ENCODE data around the gene EFCAB11.

DNA sequence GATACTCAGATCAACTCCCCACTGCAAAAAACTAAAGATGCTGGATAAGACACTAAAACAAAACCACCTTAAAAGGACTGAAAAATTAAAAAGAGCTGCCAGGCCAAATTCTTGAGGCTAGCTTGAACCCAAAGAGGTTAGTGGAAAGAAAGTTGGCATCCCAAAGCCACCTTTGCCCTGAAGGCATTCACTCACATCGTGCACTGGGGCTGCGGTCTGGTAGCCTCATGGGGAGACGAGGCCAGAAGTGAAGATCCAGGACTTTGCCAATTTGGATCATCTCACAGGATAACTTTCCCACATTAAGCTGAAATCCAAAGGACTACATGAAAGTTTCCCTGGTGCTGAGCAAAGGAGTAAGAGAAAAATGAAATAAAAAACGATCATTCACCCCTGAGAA, 63.9 kb downstream of the EFCAB11 start:
- TF ChIP-seq, protein P1, sequence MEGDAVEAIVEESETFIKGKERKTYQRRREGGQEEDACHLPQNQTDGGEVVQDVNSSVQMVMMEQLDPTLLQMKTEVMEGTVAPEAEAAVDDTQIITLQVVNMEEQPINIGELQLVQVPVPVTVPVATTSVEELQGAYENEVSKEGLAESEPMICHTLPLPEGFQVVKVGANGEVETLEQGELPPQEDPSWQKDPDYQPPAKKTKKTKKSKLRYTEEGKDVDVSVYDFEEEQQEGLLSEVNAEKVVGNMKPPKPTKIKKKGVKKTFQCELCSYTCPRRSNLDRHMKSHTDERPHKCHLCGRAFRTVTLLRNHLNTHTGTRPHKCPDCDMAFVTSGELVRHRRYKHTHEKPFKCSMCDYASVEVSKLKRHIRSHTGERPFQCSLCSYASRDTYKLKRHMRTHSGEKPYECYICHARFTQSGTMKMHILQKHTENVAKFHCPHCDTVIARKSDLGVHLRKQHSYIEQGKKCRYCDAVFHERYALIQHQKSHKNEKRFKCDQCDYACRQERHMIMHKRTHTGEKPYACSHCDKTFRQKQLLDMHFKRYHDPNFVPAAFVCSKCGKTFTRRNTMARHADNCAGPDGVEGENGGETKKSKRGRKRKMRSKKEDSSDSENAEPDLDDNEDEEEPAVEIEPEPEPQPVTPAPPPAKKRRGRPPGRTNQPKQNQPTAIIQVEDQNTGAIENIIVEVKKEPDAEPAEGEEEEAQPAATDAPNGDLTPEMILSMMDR (IDR thresholded peaks at IDR 0.05): no peak
- TF ChIP-seq POLR2A (IDR thresholded peaks at IDR 0.05): no peak

Measured in ovary (tissue), 3 donors.